Stimulated activated CD4-positive, alpha-beta T cell treated with anti-CD3 and anti-CD28 coated beads, Interleukin-1b, Interleukin-23, amount 100 ng/mL, for 48 hours (primary cell): ENCODE measurements around the gene PERCC1.
A peak's percentile ranks its signal among the peaks of the same experiment; 100 is the strongest.

ENCODE experiments used
- DNase-seq: peaks from one replicate; pipeline ENCODE4 v3.0.0-alpha.2; 2020

The PERCC1 gene

DNA sequence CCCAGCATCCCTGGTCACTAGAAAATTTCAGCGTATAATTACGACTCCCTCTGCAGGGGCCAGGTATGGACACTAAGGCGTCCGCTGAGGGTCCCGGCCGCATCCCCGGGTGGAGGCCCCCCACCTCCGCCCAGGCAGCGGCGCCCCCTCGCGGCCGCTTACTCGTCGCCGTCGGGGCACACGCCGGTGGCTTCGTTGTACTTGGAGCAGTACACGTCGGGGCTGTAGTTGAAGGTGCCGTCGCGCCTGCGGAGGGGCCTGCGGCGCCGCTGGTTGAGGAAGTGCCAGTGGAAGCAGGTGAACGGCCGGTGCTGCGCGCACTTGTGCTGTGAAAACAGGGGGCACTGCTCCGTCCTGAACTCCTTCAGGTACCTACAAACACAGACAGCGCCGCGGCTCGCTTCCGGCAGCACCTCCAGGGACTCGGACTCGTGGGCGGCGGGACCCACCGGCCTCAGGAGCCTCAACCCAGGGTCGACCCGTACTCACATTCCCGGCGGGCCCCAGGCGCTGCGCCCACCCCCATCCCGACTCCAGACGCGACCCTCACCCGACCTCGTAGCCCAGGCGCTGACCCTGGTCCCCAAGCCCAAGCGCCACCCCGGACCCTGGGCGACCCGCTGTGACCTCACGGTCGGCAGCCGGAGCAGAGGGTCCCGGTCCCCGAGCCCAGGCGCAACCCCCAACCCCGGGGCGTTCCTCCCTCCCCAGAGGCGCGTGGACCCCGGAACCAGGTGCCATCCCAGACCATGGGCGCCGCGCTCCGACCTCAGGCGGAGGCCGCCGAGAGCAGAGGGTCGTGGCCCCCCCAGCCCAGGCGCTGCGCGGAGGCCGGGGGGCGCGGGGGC, 17.0 kb upstream of the PERCC1 start:
- DNase-seq, result peak; percentile 67

DNA sequence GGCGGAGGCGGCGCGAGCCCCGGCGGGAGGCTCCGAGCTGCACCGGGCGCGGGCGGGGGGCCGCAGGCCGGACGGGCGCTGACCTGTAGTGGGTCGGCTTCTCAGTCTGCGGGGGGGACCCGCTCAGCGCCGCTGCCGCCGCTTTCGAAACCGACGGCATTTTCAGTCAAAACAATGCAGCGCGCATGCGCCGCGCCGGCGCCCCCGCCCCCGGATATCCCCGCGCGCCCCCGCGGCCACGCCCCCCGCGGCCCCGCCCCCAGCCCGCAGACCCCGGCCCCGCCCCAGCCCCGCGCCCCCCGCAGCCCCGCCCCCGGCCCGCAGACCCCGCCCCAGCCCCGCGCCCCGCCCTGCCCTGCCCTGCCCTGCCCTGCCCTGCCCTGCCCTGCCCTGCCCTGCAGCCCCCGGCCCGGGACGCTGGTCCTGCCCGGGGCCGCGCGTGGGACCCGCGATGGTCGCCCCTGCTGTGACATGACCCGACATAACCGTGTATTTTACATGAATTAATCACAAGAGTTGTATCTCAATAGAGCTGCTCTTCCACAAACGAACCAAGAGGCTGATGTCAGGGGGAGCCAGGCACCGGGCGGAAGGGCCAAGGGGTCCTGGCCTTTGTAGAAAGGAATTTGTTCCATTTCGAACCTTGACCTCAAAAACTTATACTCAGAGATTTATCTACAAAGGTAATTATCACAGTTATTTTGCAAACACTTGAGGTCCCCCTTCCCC, 16.2 kb upstream of the PERCC1 start, which contains the start of gene UNKL:
UNKL (minus strand) TSS at position 173 of the 729 bp plus-strand sequence; CDS start at position 160, 13 bp downstream.
- DNase-seq, result peak; percentile 77

DNA sequence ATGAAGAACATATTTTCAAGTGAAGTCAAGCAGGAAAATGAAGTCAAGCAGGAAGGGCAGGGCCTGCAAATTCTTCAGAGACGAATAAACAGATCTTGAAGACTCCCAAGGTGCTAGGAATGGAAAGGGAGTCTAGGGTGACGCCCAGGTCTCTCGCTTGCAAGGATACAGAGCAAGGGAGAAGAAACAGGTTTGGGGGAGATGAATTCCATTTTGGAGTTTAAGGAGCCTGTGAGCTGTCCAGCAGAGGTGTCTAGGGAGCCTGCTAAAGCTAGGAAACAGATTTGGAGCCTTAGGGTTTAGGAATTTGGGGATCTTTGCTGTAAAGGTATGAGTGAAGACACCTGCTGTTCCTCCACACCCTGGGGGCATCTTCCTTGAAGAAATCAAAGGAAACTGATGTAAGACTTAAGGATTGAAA, 14.3 kb upstream of the PERCC1 start:
- no peak for DNase-seq

DNA sequence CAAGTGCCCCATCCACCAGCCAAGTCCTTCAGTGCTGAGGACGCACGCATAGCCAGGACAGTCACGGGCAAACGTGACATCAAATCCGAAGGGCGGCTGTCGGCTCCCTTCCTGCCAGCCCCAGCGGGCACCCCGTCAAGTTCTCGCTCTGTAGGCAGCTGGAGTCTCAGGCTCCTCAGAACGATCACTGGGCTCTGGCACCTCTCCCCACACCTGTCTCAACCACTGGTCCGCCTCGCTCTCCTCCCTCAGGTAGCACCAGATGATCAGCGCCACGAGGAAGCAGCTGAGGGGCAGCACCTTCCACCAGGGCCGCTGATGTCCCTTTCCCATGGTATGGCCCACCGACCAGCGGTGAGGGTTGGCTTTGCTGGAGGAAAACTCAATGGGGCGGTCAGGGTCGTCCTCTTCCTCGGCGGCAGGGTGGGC, 10.8 kb upstream of the PERCC1 start:
- no peak for DNase-seq

DNA sequence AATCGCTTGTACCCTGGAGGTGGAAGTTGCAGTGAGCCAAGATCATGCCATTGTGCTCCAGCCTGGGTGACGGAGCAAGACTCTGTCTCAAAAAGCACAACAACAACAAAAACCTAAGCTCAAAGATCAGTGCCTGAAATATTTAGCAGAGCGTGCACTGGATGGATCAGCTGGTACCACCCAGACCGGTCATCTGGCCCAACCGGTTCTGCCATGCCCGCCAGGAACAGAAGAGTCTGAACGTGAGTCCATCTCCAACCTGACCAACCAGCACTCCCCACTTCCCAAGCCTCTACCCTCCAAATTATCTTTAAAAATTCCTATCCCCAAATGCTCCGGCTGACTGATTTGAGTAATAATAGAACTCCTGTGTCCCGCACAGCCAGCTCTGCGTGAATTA, 8.8 kb upstream of the PERCC1 start:
- no peak for DNase-seq

DNA sequence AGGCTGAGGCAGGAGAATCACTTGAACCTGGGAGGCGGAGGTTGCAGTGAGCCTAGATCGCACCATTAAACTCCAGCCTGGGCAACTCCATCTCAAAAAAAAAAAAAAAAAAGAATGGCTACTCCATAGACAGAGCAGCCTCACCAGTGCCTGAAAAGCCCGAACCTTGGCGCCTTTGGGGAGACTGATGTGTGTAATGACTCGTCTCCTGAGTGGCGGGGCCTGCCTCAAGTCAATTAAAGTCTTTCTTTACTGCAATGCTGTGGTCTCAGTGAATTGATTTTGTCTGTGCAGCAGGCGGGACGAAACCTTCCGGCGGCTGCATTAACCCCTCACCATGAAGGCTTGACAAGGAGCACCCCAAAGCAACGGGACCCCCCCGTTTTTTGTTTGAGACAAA, 6.8 kb upstream of the PERCC1 start:
- DNase-seq, result no peak

DNA sequence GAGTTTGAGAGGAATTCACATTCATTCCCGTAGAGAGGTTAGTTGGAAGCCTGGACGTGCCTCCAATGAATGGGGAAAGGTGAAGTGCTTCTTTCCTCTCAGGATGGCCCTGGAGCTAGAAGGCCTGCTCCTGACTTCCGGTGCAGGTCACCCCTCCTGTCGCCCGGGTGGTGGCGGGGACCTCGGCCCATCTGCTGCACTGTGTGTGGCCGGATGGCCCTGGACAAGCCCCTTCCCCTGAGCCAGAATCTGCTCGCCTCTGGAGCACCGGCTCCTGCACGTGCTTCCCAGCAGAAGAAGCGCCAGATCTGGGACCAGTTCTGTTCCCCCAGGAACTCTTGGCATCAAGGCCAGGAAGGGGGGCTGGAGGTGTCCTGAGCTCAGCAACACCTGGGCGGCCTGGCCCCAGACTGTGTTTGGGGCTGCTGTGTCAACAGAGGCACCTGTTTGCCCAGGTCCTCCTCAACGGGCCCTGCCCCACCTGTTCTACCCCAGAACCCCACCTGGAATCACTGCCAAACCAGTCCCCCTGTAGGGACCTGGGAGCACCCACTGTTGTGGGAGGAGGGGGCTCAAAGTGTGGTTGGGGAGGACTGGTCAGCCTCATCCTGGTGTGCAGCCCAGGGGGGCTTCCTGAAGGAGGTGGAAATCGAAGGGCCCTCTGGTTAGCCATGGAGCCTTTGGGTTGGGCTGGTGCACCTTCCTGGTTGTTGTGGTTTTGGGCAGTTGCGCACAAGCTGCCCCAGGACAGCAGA, 5.1 kb upstream of the PERCC1 start:
- DNase-seq, result no peak

DNA sequence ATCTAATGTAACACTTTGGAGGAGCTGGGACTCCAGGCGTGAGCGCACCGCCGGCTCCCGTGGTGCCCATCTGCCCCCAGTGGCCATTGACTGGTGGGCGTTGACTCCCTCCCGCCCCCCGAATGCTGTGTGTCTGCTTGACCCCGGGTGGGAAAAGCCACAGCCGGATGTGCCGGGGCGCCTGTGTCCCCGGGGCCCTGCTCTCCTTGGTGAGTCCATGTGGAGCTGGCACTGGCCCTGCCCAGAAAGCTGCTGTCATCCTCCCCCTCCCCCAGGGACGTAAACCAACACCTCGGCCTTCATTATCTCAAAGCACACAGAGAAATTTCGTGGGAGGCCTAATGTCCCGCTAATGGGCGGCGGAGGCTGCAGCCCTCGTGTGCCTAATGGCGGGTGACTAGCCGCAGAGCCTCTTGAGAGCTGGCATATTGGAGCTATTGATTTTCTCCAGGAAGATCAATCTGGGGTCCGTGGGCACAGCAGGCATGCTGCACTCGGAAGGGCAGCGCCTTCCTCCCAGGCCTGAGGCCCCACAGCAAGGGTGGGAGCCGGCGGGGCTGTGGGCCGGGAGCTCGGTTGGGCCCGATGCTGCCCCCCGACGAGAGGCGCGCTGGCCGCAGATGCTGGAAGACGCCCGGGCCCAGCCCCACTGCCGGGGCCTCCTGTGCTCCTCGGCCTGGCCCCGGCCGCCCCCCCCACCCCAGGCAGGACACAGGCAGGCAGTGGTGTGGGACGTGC, 4.0 kb upstream of the PERCC1 start:
- no peak for DNase-seq

DNA sequence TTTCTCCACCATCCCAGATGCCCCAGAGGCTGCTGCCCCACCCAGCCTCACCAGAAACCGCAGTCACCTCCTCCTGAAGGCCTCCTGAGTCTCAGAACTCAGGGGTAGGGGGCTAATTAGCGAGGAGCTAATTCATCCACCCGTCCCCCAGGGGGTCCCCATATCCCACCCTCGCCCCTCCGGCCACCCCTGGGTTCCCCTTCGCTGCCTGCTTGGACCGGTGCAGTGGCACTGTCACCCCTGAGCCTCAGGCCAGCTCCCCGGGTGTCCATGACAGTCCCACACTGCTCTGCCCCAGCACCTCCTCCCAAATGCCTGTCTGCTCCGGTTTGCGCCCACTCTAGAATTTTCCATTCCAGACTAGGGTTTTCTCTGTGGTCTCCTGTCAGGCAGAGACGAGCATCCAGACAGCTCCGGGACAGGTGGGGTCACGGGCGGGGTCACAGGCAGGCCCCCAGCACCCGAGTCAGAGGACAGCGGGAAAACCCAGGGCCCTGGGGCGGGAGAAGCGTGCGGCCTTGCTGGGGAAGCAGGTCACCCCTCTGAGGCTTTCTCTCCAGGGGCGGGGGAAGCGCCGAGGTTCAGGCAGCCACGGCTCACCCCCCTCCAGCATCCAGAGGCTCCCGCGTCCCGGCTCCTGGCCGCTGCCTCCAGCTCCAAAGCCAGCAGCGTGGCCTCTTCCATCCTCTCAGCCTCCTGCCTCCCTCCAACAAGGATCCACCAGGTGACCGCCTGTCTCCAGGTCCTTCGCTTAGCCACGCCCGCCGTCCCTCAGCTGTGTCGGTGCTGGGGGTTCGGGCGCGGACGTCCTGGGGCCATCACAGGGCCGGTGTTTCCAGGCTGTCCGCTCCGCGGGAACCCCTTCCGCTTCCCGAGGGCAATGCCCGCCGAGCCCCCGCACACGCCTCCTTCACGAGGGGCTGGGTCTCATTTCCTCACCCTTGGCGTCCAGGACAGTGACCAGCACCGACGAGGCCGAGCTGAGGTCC, 3.1 kb upstream of the PERCC1 start:
- no peak for DNase-seq

DNA sequence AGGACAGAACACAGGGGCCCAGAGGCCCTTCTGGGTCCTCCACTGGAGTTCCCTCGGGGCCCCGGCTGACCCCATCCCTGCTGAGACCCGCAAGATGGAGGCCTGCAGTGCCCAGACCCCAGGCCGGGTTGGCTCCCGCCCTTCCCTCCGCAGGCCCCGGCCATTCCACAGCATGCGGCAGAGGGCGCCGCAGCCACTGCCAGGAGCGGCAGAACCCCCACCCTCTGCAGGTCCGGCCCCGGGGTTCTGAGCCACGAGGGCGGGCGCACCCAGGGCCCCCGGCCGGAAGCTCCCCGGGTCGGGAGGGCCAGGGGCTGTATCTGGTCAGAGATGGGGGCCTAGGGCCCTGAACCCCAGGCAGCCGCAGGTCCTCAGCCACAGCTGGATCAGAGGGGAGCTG, 2.4 kb upstream of the PERCC1 start:
- peak; percentile 57 for DNase-seq

DNA sequence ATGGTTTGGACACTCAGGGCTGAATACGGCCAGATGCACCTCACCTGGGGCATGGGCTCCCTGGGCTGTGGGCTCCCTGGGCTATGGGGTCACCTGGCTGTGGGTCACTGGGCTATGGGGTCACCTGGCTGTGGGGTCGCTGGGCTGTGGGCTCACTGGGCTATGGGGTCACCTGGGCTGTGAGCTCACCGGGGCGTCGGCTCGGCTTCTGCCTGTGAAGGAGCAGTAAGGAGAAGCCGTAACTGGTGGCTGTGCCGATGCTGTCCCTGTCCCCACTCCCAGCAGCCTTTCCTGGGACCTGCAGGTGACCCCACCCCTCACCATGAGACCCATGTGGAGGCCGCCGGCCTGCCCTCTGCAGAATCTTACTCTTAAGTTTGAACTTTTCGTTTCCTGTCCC, 1.9 kb upstream of the PERCC1 start:
- no peak for DNase-seq

DNA sequence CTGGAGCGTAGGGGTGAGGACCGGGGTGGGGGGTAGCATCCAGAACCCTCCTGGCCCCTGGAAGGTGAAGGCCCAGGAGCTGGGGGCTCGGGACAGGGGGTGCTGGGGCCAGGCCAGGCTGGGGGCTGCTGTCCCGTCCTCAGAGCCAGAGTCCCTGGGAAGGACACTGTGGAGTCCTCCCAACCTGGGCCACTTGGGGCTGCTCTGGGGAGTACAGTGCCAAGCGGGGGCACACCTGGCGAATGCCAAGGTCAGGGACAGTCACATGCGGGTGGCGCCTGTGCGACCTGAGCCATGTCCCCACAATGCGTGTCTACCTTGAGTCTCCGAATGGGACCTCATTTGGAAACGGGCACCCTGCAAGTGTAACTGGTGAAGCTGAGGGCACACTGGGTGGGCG, 1.2 kb upstream of the PERCC1 start:
- DNase-seq, result no peak

DNA sequence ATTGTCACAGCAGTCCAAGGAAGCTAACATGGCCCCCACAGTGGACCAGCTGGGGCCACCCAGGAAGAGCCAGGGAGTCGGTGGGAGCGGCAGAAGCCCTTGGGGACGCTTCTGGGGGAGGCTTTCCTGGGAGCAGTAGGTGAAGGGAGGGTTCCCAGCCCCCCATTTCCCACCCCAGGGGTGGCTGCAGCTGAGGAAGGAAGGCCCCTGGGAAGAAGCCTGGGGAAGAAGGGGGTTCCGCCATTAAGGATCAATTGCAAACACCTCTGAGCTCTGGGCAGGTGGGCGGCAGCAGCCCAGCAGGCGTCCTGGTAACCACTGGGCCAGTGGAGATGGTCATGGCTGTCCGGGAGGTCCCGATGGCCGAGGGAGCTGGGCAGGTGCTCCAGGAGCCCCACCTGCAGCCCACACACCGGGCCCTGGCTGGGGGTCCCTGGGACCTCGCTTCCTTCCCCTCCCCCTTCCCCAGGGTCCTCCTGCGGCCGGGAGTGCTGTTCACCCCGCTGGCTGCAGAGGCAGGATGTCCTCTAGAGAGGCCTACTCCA, 592 bp upstream of the PERCC1 start:
- no peak for DNase-seq

DNA sequence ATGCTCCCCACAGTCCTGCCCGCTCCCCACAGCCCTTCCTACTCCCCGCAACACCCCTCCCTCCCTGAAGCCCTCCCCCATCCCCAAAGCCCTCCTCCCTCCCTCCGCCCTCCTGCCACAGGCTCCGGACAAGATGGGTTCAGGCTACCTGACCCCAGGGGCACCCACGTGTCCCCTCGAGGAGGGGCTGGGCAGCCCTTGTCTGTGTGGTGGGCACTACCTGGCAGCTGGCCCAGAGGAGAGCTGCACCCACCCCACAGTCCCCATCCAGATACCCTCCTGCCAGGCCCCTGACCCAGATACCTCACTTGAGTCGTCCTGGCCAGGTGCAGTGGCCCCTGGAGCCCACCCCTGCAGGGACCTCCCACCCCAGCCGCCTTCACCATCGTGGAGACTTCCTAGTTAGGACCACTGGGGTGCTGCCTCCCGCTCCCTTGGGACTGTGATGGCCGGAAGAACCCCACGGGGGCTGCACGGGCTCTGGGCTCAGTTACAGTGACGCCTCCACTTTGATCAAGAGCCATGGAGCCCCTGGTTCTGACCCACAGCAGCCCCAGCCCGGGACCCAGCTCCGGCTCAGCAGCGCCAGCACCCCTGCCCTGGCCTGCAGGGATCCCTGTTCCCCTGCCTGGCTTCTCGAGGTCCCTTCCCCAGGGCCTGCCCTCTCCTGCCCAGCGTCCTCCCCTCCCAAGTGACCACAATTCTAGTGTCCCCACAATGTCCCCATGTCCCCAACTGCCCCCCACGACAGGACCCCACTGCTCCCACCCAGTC, 806 bp downstream of the PERCC1 start:
- DNase-seq, result no peak

DNA sequence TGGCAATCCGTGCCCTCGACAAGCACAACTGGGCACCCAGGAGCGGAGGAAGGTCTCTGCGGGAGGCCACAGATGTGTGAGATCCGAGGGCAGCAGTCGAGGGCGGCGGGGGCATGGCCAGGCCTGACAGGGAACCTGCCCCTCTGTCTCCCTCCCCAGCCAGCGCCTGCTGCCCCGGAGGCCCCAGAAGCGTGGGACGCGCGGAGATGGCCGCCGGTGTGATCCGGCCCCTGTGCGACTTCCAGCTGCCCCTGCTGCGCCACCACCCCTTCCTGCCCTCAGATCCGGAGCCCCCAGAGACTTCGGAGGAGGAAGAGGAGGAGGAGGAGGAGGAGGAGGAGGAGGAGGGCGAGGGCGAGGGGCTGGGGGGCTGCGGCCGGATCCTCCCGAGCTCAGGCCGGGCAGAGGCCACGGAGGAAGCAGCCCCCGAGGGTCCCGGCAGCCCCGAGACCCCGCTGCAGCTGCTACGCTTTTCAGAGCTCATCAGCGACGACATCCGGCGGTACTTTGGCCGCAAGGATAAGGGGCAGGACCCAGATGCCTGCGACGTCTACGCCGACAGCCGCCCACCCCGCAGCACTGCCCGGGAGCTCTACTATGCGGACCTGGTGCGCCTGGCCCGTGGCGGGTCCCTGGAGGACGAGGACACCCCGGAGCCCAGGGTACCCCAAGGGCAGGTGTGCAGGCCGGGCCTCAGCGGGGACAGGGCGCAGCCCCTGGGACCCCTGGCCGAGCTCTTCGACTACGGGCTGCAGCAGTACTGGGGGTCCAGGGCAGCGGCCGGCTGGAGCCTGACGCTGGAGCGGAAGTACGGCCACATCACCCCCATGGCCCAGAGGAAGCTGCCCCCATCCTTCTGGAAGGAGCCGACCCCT, 1.7 kb downstream of the PERCC1 start:
- DNase-seq, result no peak

DNA sequence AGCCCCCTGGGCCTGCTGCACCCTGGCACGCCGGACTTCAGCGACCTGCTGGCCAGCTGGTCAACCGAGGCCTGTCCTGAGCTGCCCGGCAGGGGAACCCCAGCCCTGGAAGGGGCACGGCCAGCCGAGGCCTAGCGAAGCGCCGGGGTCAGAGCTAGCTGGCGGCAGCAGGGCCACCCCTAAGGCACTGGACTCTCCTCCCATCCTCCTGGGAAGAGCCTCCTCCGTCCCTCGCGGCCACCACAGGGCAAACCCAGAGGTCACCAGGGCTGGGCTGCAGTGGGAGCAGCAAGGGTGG, 2.3 kb downstream of the PERCC1 start:
- DNase-seq, result no peak

DNA sequence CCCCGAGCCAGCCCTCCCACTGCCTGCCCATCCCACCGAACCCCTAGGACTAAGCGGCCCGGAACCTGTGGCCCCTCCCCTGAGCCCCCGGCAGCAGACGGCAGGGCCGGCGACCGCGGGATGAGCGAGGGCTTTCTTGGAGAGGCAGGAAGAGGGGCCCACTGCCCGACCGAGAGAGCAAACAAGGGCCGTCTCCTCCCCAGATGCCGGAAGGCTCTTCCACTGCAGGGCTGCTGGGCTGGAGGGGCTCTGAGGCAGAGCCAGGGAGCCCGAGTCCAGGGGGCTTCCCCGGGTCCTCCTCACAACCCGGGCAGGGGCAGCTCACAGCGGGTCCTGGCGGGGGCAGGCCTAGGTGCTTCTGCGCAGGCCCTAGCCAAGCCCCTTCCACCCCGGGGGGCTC, 2.9 kb downstream of the PERCC1 start:
- DNase-seq, result no peak

DNA sequence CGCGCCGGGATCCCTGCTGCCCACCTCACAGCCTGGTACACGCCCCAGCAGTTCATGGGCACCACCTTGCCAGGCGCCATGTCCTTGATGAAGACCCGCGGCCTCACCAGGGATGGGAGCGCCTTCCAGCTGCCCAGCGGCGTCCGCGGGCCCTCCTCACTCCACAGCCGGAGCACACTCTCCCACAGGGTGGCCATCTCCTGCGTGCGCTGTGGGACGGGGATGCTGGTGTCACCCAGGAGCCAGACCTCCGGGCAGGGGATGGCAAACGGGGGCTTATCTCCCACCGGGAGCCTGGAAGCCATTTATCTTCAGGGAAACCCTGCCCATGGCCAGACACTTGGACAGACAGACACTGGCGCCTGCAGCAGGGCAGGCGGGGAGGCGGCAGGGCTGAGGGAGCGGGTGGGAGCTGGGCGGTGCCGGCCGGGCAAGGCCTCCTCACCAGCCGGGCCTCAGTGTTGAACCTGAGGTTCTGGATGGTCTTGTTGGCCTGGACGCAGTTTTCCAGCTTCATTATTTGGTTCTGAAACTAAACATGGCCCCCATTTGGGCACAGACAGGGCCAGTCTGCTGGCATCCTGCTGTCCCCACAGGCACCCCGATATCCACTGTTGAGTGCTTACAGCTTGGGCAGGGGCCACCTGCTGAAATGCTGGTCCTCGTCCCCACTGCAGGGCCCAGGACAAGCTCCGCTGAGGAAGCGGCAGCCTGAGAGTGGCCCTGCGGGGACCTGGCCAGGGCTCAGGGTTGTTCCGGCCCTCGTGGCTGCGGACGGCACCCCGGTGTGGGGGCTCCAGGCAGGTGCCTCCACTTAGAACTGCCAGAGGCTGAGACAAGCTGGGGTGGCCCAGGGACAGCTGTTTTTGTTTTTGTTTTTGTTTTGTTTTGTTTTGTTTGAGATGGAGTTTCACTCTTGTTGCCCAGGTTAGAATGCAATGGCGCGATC, 4.0 kb downstream of the PERCC1 start:
- DNase-seq, result no peak
